Neural cell (in vitro differentiated cells): Measurements from ENCODE around the gene MCMBP. TPM values are rescaled to one million over a fixed set of nuclear protein-coding genes. Genes with fewer than 3 reads are reported as not detected.

ENCODE experiments used
- H2AFZ ChIP-seq: fragments of 200-600, 300-800 bp; sonication (generic), shearing (Covaris generic); 2 replicates; pipeline ENCODE4 v1.6.0; 2014; ENCODE audit warnings: low read depth, mild to moderate bottlenecking, antibody characterized with exemption, low read length, moderate library complexity
- H3F3A ChIP-seq: fragments of 200-600 bp; shearing (Covaris generic); 2 replicates; pipeline ENCODE4 v1.6.1; 2016; ENCODE audit warnings: mild to moderate bottlenecking, moderate library complexity, mixed read lengths, antibody characterized with exemption, low read length; ENCODE audit not compliant: insufficient read depth, poor library complexity, severe bottlenecking
- H3K27ac ChIP-seq: fragments of 200-600, 300-800 bp; sonication (generic), shearing (Covaris generic); 2 replicates; pipeline ENCODE4 v1.5.1; 2014; ENCODE audit warnings: mild to moderate bottlenecking, low read length, moderate library complexity
- H3K27me3 ChIP-seq: fragments of 300-800, 200-600 bp; sonication (generic), shearing (Covaris generic); 2 replicates; pipeline ENCODE4 v1.6.0; 2014; ENCODE audit warnings: mild to moderate bottlenecking, low read depth, low read length, moderate library complexity; ENCODE audit not compliant: insufficient read depth
- H3K36me3 ChIP-seq: fragments of 300-800, 200-600 bp; sonication (generic), shearing (Covaris generic); 2 replicates; pipeline ENCODE4 v1.5.1; 2014; ENCODE audit warnings: mild to moderate bottlenecking, antibody characterized with exemption, low read length, moderate library complexity; ENCODE audit not compliant: insufficient read depth
- H3K4me2 ChIP-seq: fragments of 300-800, 200-600 bp; sonication (generic), shearing (Covaris generic); 2 replicates; pipeline ENCODE4 v1.6.0; 2014; ENCODE audit warnings: mild to moderate bottlenecking, low read length
- H3K4me3 ChIP-seq: fragments of 300-800, 200-600 bp; sonication (generic), shearing (Covaris generic); 2 replicates; pipeline ENCODE4 v1.5.1; 2014; ENCODE audit warnings: mild to moderate bottlenecking, low read length, moderate library complexity
- H3K79me2 ChIP-seq: fragments of 200-600 bp; shearing (Covaris generic); replicated peaks from 2 replicates; pipeline ENCODE4 v1.6.0; 2014; ENCODE audit warnings: mild to moderate bottlenecking, low read length, moderate library complexity; ENCODE audit not compliant: insufficient read depth
- H3K9ac ChIP-seq: fragments of 300-800, 200-600 bp; sonication (generic), shearing (Covaris generic); 2 replicates; pipeline ENCODE4 v1.6.1; 2016; ENCODE audit warnings: mild to moderate bottlenecking, low read length, mixed read lengths
- H3K9me2 ChIP-seq: fragments of 200-600 bp; shearing (Covaris generic); 2 replicates; pipeline ENCODE4 v1.6.1; 2016; ENCODE audit warnings: mild to moderate bottlenecking, low read length, mixed read lengths; ENCODE audit not compliant: insufficient read depth
- H3K9me3 ChIP-seq: fragments of 200-600, 300-800 bp; sonication (generic), shearing (Covaris generic); 2 replicates; pipeline ENCODE4 v1.6.1; 2016; ENCODE audit warnings: mild to moderate bottlenecking, mixed run types, low read length, moderate library complexity, mixed read lengths
- H4K20me1 ChIP-seq: fragments of 200-600 bp; shearing (Covaris generic); 2 replicates; pipeline ENCODE4 v1.6.1; 2016; ENCODE audit warnings: mild to moderate bottlenecking, mixed run types; ENCODE audit not compliant: insufficient read depth
- CTCF ChIP-seq: fragments of 450-650 bp; IDR thresholded peaks from 2 replicates; pipeline ENCODE4 v1.5.1; 2014; ENCODE audit warnings: antibody characterized with exemption, mild to moderate bottlenecking, moderate library complexity; ENCODE audit not compliant: poor library complexity, severe bottlenecking
- EP300 ChIP-seq: fragments of 450-650 bp; conservative IDR thresholded peaks from 2 replicates; pipeline ENCODE4 v1.6.1; 2014; ENCODE audit warnings: antibody characterized with exemption, mild to moderate bottlenecking, moderate library complexity; ENCODE audit not compliant: poor library complexity, severe bottlenecking
- EZH2 ChIP-seq: fragments of 200-600, 300-800 bp; shearing (Covaris generic), sonication (generic); IDR thresholded peaks from 2 replicates; pipeline ENCODE4 v1.6.1; 2014; ENCODE audit warnings: antibody characterized with exemption, low read length, borderline replicate concordance, mild to moderate bottlenecking; ENCODE audit not compliant: insufficient read depth, poor library complexity, severe bottlenecking
- MXI1 ChIP-seq: fragments of 450-650 bp; conservative IDR thresholded peaks from 2 replicates; pipeline ENCODE4 v1.6.1; 2014; ENCODE audit warnings: antibody characterized with exemption, mild to moderate bottlenecking; ENCODE audit not compliant: poor library complexity, severe bottlenecking
- POLR2AphosphoS5 ChIP-seq: IDR thresholded peaks from 2 replicates; pipeline ENCODE4 v1.6.1; 2012
- RAD21 ChIP-seq: fragments of 450-650 bp; conservative IDR thresholded peaks from 2 replicates; pipeline ENCODE4 v1.6.1; 2014; ENCODE audit warnings: antibody characterized with exemption, mild to moderate bottlenecking, moderate library complexity
- REST ChIP-seq: IDR thresholded peaks from 2 replicates; pipeline ENCODE4 v1.6.1; 2012; ENCODE audit warnings: borderline replicate concordance
- SMC3 ChIP-seq: fragments of 450-650 bp; conservative IDR thresholded peaks from 2 replicates; pipeline ENCODE4 v1.6.1; 2014; ENCODE audit warnings: antibody characterized with exemption, mild to moderate bottlenecking, moderate library complexity; ENCODE audit not compliant: poor library complexity
- TAF1 ChIP-seq: IDR thresholded peaks from 2 replicates; pipeline ENCODE4 v1.6.1; 2012; ENCODE audit warnings: low read depth
- polyA plus RNA-seq: library from polyadenylated mRNA; depleted of rRNA; stranded (reverse); fragments of >200 nt; gene quantifications from 2 replicates; pipeline ENCODE4 v1.2.3, GENCODE V29; 2014

Gene MCMBP
- polyA plus RNA-seq, 1 donor from 2014 or later: 58.0 TPM

GRCh38 chr10:119817991-119818888 lies 54.4 kb downstream of the MCMBP start:
- TF ChIP-seq MXI1: peak; percentile 49
- peak; percentile 80 for TF ChIP-seq POLR2AphosphoS5
- no peak for TF ChIP-seq SMC3
- no peak for TF ChIP-seq EZH2
- TF ChIP-seq RAD21: no peak
- TF ChIP-seq TAF1: no peak
- no peak for TF ChIP-seq EP300
- TF ChIP-seq CTCF: peak; percentile 50
- no peak for TF ChIP-seq REST
- H3K9me2 ChIP-seq: no peaks in the 10 kb centered on the region
- H2AFZ ChIP-seq: no peak overlapping the region
- peak overlapping the region; percentile 61 for H3K4me3 ChIP-seq
- H3K27ac ChIP-seq: no peak overlapping the region
- H3K27me3 ChIP-seq: no peaks in the 10 kb centered on the region
- no peaks in the 10 kb centered on the region for H4K20me1 ChIP-seq
- no peaks in the 10 kb centered on the region for H3F3A ChIP-seq
- H3K9me3 ChIP-seq: no peaks in the 10 kb centered on the region
- H3K9ac ChIP-seq: no peak overlapping the region
- H3K36me3 ChIP-seq: peaks cover 4% of the 10 kb centered on the region
- H3K4me2 ChIP-seq: no peak overlapping the region
- peaks cover 11% of the 10 kb centered on the region for H3K79me2 ChIP-seq

- Histone ChIP-seq H3K27me3 (no peaks in the 10 kb centered on the region), H3K79me2 (peaks cover 8% of the 10 kb centered on the region), H4K20me1 (no peaks in the 10 kb centered on the region), H3K4me3 (no peak overlapping the region), H3K9me3 (no peaks in the 10 kb centered on the region), H3K9ac (no peak overlapping the region), H3K27ac (no peak overlapping the region), H3F3A (no peaks in the 10 kb centered on the region), H3K9me2 (no peaks in the 10 kb centered on the region), H3K4me2 (no peak overlapping the region), H2AFZ (no peak overlapping the region), H3K36me3 (peaks cover 4% of the 10 kb centered on the region)
- TF ChIP-seq TAF1 (no peak), POLR2AphosphoS5 (no peak), MXI1 (no peak), SMC3 (no peak), EZH2 (no peak), RAD21 (no peak), REST (no peak), EP300 (no peak), CTCF (no peak)
These were observed 57.0 kb downstream of the MCMBP start for GRCh38 chr10:119815671-119816070.
